Measurements from ENCODE around the gene CYP1A1.
"Not testable (repeated sequence)": the region's sequence is repeated elsewhere in the genome, so short reads cannot be mapped to it uniquely, and the experiment has no call there.

CYP1A1 gene

DNA sequence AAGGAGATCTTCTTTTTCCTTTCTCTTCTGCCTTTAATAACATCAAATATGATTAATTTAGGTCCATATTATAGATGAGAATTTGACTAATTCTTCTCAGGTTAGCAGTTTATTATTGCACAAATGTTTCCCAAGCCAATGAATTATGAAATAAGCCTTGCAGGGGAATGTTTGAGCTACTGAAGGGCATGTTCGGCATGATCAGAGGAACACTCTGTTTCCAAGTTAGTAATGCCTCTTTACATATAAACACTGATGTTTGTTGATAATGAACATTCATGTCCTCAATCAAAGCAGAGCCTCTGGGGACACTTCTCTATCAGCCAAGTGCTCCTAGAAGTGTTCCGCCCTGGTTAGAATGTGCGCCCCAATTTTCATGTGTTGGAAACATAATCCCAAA is 10.0 kb upstream of the CYP1A1 start:
- DNase-seq: no peak

DNA sequence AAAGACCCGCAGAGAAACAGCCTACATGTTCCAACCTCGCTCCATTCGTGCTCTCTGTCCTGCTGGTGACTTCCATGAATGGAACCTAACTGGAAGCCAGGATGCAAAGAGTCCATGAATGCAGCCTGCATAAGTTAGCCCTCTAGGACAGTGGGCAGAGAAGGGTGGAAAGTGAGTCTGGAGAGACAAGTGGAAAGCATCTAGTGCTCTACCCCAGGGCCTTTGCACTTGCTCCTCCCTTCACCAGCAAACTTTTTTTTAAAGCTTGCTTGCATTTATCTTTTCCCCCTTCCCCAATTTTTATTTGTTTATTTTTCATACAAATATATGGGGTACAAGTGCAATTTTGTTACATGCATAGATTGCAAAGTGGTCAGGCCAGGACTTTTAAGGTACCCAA is 7.9 kb upstream of the CYP1A1 start:
- DNase-seq: no peak

DNA sequence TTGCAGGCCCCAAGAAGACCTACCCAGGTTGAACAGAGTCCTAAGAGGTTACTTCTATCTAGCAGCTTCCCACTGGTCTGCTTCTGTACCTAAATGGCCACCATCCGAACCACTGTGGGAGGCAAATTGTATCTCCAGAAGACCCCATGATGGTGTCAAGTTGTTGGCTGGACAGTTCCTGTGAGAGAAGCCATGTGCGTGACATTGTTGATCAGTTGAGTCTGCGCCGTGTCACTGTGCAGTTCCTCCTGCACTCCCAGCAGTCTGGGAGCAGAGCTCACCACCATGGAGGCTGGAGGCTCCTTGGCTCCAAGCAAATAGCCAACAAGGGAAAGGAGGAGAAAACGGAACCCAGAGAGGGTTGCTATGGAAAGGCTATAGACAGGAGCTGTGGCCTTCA is 7.5 kb upstream of the CYP1A1 start:
- no peak for DNase-seq

GRCh38 chr15:74730619-74731316 is 5.4 kb upstream of the CYP1A1 start:
- no peak for DNase-seq

DNA sequence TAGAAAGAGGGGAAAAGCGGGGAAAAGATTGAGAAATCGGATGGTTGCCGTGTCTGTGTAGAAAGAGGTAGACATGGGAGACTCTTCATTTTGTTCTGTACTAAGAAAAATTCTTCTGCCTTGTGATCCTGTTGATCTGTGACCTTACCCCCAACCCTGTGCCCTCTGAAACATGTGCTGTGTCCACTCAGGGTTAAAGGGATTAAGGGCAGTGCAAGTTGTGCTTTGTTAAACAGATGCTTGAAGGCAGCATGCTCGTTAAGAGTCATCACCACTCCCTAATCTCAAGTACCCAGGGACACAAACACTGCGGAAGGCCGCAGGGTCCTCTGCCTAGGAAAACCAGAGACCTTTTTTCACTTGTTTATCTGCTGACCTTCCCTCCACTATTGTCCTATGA is 4.0 kb upstream of the CYP1A1 start:
- not testable (repeated sequence) for DNase-seq

DNA sequence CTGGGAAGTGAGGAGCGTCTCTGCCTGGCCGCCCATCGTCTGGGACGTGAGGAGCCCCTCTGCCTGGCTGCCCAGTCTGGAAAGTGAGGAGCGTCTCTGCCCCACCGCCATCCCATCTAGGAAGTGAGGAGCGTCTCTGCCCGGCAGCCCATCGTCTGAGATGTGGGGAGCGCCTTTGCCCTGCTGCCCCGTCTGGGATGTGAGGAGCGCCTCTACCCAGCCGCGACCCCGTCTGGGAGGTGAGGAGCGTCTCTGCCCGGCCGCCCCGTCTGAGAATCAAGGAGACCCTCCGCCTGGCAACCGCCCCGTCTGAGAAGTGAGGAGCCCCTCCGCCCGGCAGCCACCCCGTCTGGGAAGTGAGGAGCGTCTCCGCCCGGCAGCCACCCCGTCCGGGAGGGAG is 3.4 kb upstream of the CYP1A1 start:
- not testable (repeated sequence) for DNase-seq

DNA sequence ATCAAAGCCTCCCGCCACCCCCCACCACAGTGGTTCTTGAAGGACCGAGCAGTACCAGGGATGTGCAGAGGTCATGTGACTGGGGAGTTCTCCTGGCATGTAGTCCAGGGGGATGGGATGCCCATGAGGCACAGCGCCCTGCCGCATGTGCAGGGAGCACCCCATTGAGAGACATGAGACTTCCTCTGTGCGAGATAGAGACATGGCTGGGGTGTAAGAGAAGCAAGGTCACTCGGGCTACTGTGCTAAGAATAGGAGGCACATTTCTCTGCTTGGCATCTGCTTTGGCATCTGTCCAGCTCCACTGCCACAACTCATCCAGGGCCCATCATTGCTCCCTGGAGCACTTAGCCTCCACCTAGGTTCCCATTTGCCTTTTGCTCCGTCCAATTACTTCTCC is 2.4 kb upstream of the CYP1A1 start:
- no peak for DNase-seq

DNA sequence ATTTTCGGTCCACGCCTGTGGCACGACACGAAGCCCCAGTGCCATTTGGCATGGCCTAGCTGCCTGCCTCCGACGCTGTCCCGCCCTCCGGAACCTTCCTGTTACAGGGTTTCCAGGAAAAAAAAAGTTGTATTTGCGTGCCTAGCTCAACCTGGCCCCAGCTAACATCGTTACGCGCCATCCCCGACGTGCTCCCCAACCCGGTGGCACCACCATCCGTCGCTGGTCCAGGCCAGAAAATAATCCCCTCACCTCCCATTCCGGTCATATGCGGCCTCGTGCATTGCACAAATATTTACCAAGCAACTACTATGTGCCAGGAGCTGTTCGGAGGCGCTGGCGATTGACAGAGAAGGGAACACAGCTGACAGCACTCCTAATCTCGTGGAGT is 1.4 kb upstream of the CYP1A1 start:
- no peak for DNase-seq

DNA sequence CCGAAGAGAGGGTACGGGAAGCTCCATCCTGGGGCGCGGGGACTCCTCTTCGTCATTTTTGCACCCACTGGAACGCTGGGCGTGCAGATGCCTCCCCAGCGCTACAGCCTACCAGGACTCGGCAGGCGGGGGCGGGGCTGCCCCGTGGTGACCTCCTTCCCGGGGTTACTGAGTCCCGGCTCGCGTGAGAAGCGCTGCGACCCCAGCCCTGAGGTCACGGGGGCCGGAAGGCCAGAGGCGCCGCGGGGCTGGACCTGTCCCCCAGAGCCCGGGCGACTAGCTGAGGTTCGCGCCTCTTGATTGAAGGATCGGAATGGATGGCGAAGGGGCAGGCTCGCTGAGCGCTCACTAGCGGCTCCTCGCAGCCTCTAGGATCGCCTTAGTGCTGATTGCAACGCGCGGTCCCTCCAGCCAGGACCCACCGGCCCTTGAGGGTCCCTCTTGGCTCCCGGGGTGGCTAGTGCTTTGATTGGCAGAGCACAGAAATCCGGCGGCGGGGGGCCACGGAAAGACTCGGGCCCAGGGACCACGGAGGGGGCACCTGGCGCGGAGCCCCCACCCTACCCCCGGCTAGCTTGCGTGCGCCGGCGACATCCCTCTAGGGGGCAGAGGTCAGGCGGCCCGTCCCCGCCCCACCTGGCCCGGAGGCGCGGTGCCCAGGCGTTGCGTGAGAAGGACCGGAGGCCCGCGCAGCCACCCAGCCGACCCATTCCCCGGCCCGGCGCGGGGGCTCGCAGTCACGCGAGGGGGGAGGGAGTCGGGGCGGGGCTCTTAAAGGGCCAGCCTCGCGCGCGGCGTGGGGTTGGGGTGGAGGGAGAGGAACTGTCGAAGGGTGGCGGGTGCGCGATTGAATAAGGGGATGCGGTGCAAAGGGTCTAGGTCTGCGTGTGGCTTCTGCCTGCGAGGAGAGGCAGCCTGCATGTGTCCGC is 781 bp upstream of the CYP1A1 start:
- no peak for DNase-seq

GRCh38 chr15:74724570-74725224 is 631 bp downstream of the CYP1A1 start:
- no peak for DNase-seq

- peak; percentile 19 for DNase-seq
Observed at GRCh38 chr15:74723754-74724334, 1.5 kb downstream of the CYP1A1 start.

DNA sequence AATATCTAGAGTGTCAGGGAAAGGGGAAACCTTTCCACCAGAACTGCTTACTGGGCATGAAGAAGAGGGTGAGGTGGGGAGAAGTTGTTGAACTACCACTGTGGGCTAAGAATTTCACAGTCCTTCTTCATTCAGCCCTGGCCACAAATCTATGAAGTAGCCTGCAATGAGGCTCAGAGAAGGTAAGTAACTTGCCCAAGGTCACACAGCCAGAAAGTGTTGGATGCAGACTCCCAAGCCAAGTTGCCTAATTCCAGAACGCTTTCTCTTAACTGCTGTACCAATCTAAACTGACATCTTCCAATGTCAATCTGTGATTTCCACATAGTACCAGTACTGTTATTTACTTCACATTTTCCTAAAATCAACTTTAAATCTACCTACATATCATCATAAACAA is 2.1 kb downstream of the CYP1A1 start:
- DNase-seq: no peak

GRCh38 chr15:74722591-74722990 is 2.7 kb downstream of the CYP1A1 start:
- DNase-seq: no peak

- no peak for DNase-seq
Observed at GRCh38 chr15:74716651-74717050, 8.7 kb downstream of the CYP1A1 start.

GRCh38 chr15:74712311-74712710 is 13.0 kb downstream of the CYP1A1 start:
- DNase-seq: no peak

GRCh38 chr15:74710319-74711094 is 14.8 kb downstream of the CYP1A1 start:
- DNase-seq: no peak

- DNase-seq: no peak
Observed at GRCh38 chr15:74709892-74710291, 15.4 kb downstream of the CYP1A1 start.

DNA sequence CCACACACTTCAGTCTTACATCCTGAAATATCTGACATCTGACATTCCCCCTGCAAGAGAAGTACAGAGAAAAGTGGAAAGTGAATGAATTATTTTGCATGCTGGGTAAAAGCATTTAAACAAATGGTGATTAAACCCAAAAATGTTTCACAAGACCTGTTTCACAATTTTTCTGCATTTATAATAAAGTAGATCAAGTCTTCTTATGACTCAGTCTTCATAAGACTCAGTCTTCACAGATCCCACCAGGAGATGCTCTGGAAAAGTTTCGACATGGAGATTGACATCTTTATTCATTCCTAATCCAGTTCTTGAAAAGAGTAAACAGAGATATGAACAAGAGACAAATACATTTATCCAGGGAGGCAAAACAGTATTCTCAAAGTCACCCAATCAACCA is 16.3 kb downstream of the CYP1A1 start:
- DNase-seq: no peak

DNA sequence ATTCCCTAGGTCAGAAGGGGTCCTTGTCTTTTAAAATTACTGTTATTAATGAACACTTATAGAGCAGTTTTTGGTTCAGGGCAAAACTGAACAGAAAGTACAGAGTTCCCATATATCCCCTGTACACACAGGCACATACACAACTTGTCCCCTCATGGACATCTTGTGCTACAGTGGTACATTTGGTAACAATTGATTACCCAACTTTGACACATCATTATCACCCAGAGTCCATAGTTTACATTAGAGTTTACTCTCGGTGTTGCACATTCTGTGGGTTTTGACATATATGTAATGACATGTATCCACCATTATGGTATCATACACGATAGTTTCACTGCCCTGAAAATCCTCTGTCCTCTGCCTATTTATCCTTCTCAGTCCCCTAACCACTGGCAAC is 28.5 kb downstream of the CYP1A1 start:
- DNase-seq: no peak

DNA sequence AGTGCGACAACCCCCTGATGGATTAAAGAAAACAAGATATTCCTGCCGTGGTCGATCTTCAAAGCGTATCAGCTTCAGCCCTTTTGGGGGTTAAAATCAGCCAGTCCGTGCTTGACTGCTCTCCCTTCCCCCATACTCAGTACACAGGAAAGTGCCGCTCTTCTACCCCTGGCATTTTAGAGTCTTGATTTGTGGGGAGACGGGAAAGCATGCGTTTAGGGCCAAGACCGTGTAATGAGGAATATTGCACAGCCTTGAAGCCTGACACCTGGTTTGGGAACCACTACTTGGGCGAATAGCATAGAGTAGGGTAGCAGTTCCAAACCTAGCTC is 29.0 kb downstream of the CYP1A1 start:
- DNase-seq: no peak

DNA sequence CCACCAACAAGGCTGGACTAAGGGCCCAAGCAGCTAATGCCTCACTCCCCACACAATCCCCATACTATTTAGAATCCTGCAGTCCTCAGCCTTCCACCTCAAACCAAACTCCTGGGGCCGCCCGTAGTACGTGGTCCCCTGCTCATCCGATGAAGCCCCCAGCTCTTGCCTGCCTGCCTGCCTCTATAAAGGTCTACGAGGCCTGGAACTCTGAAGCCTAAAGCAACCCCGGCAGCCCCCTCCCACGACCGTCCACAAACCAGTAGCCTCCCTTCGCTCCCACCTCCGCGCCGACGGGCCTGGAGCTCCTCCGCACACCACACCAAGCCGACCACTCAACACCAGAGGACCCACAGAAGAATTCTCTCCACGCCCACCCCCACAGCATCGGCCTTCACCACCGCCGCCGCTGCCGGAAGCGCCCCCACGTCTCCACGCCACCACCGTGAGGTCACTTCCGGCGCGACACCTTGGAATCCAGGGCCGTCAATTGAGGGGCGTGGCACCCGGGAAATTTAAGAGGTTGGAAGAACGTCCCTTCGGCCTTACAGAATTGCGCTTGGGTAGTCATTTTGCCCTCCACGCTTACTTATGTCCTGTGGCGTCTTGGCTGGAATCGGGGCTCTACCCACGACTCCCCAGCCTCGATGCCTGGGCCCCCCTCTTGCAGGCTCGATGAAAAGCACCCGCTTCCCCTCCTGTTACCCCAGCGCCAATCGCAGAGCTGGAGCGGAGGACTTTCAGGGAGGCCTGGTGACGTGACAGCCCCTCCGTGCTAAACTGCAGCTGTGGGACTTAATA is 29.5 kb downstream of the CYP1A1 start, which contains the start of gene EDC3:
Gene EDC3 (minus strand): TSS at position 428 of the 801 bp plus-strand sequence. CDS start 20,900 bp downstream, outside the sequence.
- DNase-seq: peak; percentile 74

DNA sequence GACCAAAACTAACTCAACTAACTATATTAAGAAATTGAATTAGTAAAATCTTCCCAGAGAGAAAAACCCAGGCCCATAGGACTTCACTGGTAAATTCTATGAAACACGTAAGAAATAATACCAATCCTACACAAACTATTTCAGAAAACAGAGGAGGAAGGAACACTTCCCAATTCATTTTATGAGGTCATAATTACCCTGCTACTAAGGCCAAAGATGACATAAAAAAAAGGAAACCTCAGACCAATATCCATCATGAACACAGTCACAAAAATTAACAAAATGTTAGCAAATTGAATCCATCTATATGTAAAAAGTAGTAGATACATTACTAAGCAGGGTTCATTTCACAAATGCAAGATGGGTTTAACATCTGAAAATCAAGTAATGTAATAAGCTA is 33.0 kb downstream of the CYP1A1 start:
- DNase-seq: no peak
